Caco-2 (cell line): Measurements from ENCODE around the gene TIAM1. TPM values are rescaled to one million over a fixed set of nuclear protein-coding genes. Genes with fewer than 3 reads are reported as not detected.

Experiments
- BruUV-seq: library from RNA; stranded (reverse); fragments of 400-500 nt; replicated peaks from 2 replicates; lab custom pipeline; 2021; lab: Mats Ljungman, UMichigan
- CTCF ChIA-PET: fragments of 300-600 bp; sonication (Branson Sonifier 250); formaldehyde crosslinking; loops from one replicate; lab custom pipeline; 2022; ENCODE audit warnings: antibody characterized with exemption; lab: Charles Lee
- POLR2A ChIA-PET: fragments of 300-600 bp; sonication (Branson Sonifier 250); formaldehyde crosslinking; loops from one replicate; lab custom pipeline; 2022; ENCODE audit warnings: antibody characterized with exemption; lab: Charles Lee
- DNase-seq, 2 experiments: peaks; one replicate each; pipeline versions ENCODE4 v3.0.0 to v3.0.0-alpha.2; 2020 to 2022
- H3K27me3 ChIP-seq: replicated peaks from 2 replicates; pipeline ENCODE4 v1.6.0; 2011; ENCODE audit warnings: low read length; ENCODE audit not compliant: control insufficient read depth, insufficient read depth
- H3K36me3 ChIP-seq: 2 replicates; pipeline ENCODE4 v1.5.1; 2011; ENCODE audit warnings: low read length; ENCODE audit not compliant: control insufficient read depth, insufficient read depth
- H3K4me1 ChIP-seq: fragments of 250-450 bp; sonication (Bioruptor Pico); 2 replicates; pipeline ENCODE4 v1.5.1; 2020; ENCODE audit warnings: mild to moderate bottlenecking
- H3K4me3 ChIP-seq: 2 replicates; pipeline ENCODE4 v1.5.1; 2011; ENCODE audit warnings: low read depth, mild to moderate bottlenecking, control low read depth, low read length
- H3K9me3 ChIP-seq: fragments of 250-450 bp; sonication (Bioruptor Pico); 2 replicates; pipeline ENCODE4 v1.5.1; 2020; ENCODE audit warnings: mild to moderate bottlenecking, moderate library complexity
- H3K27ac Mint-ChIP-seq: one replicate; pipeline ENCODE4 v1.8.0; 2022; ENCODE audit warnings: mixed read lengths; ENCODE audit not compliant: unreplicated experiment
- H3K27me3 Mint-ChIP-seq: one replicate; pipeline ENCODE4 v1.8.0; 2022; ENCODE audit warnings: mixed read lengths; ENCODE audit not compliant: insufficient read depth, unreplicated experiment
- H3K36me3 Mint-ChIP-seq: one replicate; pipeline ENCODE4 v1.8.0; 2022; ENCODE audit warnings: mild to moderate bottlenecking, mixed read lengths; ENCODE audit not compliant: insufficient read depth, unreplicated experiment
- H3K4me1 Mint-ChIP-seq: one replicate; pipeline ENCODE4 v1.8.0; 2022; ENCODE audit warnings: low read depth, mixed read lengths; ENCODE audit not compliant: unreplicated experiment
- H3K4me3 Mint-ChIP-seq: one replicate; pipeline ENCODE4 v1.8.0; 2022; ENCODE audit warnings: mild to moderate bottlenecking, moderate library complexity, mixed read lengths; ENCODE audit not compliant: unreplicated experiment
- H3K9me3 Mint-ChIP-seq: one replicate; pipeline ENCODE4 v1.8.0; 2022; ENCODE audit warnings: mixed read lengths; ENCODE audit not compliant: unreplicated experiment
- intact Hi-C: fragments of 100-400 bp; cut with micrococcal nuclease; formaldehyde crosslinking; loops from one replicate; pipeline ENCODE4 v1.10.0; 2022; ENCODE audit not compliant: unreplicated experiment
- total RNA-seq: library from RNA; stranded (reverse); gene quantifications from 2 replicates; pipeline ENCODE4 v1.2.3, GENCODE V29; 2022
- TF ChIP-seq, protein P1 (sequence below), 2 experiments: fragments of 200-600 bp in 1 of 2; IDR thresholded peaks; 1 replicate in 1 of 2; 2 replicates in 1 of 2; pipeline versions ENCODE4 v1.5.1 to v1.8.0; 2011 to 2022; ENCODE audit warnings: antibody characterized with exemption in 1 of 2, control low read depth in 1 of 2, inconsistent platforms in 1 of 2, low read depth in 1 of 2, low read length in 1 of 2, mild to moderate bottlenecking in 1 of 2, moderate library complexity in 1 of 2; ENCODE audit not compliant: insufficient read depth in 1 of 2, severe bottlenecking in 1 of 2, unreplicated experiment in 1 of 2

Gene TIAM1
- total RNA-seq, 1 experiment from 2014 or later: 5.2 TPM

GRCh38 chr21:31308584-31308983, 35.5 kb downstream of the TIAM1 start:
- Mint-ChIP-seq H3K36me3 (peaks cover 4% of the 10 kb centered on the region), H3K9me3 (no peaks in the 10 kb centered on the region), H3K4me1 (no peaks in the 10 kb centered on the region), H3K27me3 (no peaks in the 10 kb centered on the region), H3K27ac (no peak overlapping the region), H3K4me3 (no peak overlapping the region)
- no peaks in the 10 kb centered on the region for H3K9me3 ChIP-seq
- H3K36me3 ChIP-seq: no peaks in the 10 kb centered on the region
- no TSS peak for BruUV-seq
- no peak for DNase-seq
- TF ChIP-seq, protein P1, sequence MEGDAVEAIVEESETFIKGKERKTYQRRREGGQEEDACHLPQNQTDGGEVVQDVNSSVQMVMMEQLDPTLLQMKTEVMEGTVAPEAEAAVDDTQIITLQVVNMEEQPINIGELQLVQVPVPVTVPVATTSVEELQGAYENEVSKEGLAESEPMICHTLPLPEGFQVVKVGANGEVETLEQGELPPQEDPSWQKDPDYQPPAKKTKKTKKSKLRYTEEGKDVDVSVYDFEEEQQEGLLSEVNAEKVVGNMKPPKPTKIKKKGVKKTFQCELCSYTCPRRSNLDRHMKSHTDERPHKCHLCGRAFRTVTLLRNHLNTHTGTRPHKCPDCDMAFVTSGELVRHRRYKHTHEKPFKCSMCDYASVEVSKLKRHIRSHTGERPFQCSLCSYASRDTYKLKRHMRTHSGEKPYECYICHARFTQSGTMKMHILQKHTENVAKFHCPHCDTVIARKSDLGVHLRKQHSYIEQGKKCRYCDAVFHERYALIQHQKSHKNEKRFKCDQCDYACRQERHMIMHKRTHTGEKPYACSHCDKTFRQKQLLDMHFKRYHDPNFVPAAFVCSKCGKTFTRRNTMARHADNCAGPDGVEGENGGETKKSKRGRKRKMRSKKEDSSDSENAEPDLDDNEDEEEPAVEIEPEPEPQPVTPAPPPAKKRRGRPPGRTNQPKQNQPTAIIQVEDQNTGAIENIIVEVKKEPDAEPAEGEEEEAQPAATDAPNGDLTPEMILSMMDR (IDR thresholded peaks at IDR 0.05; ENCODE audit: insufficient read depth in 1 of 2, low read depth in 1 of 2, low read length in 1 of 2, severe bottlenecking in 1 of 2, unreplicated experiment in 1 of 2): no peak
- intact Hi-C loops: no loop called here
- no peak overlapping the region for H3K4me3 ChIP-seq
- no peaks in the 10 kb centered on the region for H3K4me1 ChIP-seq
- CTCF ChIA-PET: no interaction called here
- H3K27me3 ChIP-seq: no peaks in the 10 kb centered on the region
- POLR2A ChIA-PET: no interaction called here

DNA sequence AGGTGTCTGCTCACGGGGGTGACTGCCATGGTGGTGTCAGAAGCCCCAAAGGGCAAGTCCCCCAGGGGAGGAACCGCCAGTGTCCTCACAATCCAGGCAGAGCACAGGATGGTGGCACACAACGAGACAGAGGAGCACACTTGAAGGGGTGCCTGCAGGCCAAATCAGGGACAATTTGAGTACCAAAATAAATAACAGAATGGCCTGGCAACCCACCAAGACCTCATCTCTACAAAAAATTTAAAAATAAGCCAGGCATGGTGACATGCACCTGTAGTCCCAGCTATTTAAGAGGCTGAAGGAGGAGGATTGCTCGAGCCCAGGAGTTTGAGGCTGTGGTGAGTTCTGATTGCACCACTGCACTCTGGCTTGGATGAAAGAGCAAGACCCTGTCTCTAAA, 38.2 kb downstream of the TIAM1 start:
- Histone ChIP-seq H3K4me3 (no peak overlapping the region), H3K36me3 (no peaks in the 10 kb centered on the region), H3K9me3 (no peaks in the 10 kb centered on the region), H3K4me1 (no peaks in the 10 kb centered on the region), H3K27me3 (no peaks in the 10 kb centered on the region)
- Mint-ChIP-seq H3K9me3 (no peaks in the 10 kb centered on the region), H3K4me3 (no peak overlapping the region), H3K27ac (no peak overlapping the region), H3K4me1 (no peaks in the 10 kb centered on the region), H3K36me3 (peaks cover 4% of the 10 kb centered on the region), H3K27me3 (no peaks in the 10 kb centered on the region)
- DNase-seq: no peak
- TF ChIP-seq, protein P1 (IDR thresholded peaks at IDR 0.05; ENCODE audit: insufficient read depth in 1 of 2, low read depth in 1 of 2, low read length in 1 of 2, severe bottlenecking in 1 of 2, unreplicated experiment in 1 of 2): no peak
- CTCF ChIA-PET: interaction anchor here (0.6 kb wide), 1 partner anchor 183 kb away, joined by 3 read pairs; no protein-coding TSS in a partner anchor
- POLR2A ChIA-PET: no interaction called here
- intact Hi-C loops: no loop called here
- BruUV-seq: no TSS peak

DNA sequence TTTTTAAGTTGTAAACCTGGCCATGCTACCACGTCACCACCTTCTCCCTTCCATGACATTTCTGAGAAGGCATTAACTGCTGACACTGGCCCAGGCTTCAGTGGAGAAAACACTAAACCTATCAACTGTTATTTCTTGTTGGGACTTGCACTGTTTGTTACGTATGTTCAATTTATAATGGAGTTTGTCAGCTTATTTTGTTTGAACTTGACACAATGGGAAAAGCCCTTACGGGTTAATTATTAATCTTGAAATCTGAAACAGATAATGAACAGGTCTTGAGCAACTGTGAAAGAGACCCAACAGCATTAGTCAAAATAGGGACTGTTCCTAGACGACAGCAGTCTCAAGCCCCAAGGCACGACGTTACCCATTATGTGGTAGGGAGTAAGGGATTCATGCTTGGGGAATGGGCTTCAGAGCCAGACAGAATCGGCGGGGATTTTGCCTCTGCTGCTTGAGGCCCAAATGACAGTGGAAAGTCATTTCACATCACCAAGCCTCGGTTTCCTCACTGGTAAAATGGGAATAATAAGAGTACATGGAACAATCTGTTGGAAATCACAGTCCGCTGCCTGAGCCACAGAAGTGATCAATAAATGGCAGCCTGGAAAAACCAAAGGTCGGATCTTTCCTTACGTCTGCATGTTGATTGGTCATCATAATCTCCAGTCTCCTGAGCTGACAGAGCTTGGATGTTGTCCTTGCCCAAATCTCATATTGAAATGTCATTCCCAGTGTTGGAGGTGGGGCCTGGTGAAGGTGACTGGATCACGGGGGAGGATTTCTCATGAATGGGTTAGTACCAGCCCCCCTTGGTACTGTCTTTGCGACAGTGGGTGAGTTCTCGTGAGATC, 44.5 kb downstream of the TIAM1 start:
- H3K4me3 ChIP-seq: no peak overlapping the region
- ChIA-PET POLR2A (no interaction called here), CTCF (no interaction called here)
- BruUV-seq: no TSS peak
- no peaks in the 10 kb centered on the region for H3K4me1 Mint-ChIP-seq
- TF ChIP-seq, protein P1 (IDR thresholded peaks at IDR 0.05; ENCODE audit: insufficient read depth in 1 of 2, low read depth in 1 of 2, low read length in 1 of 2, severe bottlenecking in 1 of 2, unreplicated experiment in 1 of 2): no peak
- H3K9me3 Mint-ChIP-seq: no peaks in the 10 kb centered on the region
- H3K27me3 ChIP-seq: no peaks in the 10 kb centered on the region
- no peaks in the 10 kb centered on the region for H3K27me3 Mint-ChIP-seq
- no peaks in the 10 kb centered on the region for H3K36me3 Mint-ChIP-seq
- no peaks in the 10 kb centered on the region for H3K9me3 ChIP-seq
- H3K36me3 ChIP-seq: no peaks in the 10 kb centered on the region
- no peak overlapping the region for H3K4me3 Mint-ChIP-seq
- DNase-seq: peak in 1 of 2 experiments; percentile 13
- no peak overlapping the region for H3K27ac Mint-ChIP-seq
- H3K4me1 ChIP-seq: peaks cover 4% of the 10 kb centered on the region; the same call in 1 of the 2 replicates
- intact Hi-C loops: no loop called here
